H1 (cell line): Measurements from ENCODE around the gene MELTF. TPM values are rescaled to one million over a fixed set of nuclear protein-coding genes. Genes with fewer than 3 reads are reported as not detected.

Source experiments
- CTCF ChIA-PET: fragments of 300-600 bp; sonication (Branson Sonifier 250); formaldehyde crosslinking; loops from one replicate; lab custom pipeline; 2021; ENCODE audit not compliant: partially characterized antibody; lab: Charles Lee
- POLR2A ChIA-PET: fragments of 300-600 bp; sonication (Branson Sonifier 250); formaldehyde crosslinking; loops from one replicate; lab custom pipeline; 2021; ENCODE audit warnings: inconsistent platforms; ENCODE audit not compliant: partially characterized antibody; lab: Charles Lee
- DNase-seq, 2 experiments: peaks; one replicate each; pipeline versions ENCODE4 v3.0.0 to v3.0.0-alpha.2; 2010 to 2022; ENCODE audit warnings: low spot score in 2 of 2, low read depth in 1 of 2, mixed read lengths in 1 of 2
- FAIRE-seq: peaks from 2 replicates; lab custom pipeline; 2011; peaks lifted over from hg19 to GRCh38; lab: Jason Lieb, UNC
- H2AFZ ChIP-seq: 2 replicates; pipeline ENCODE4 v1.8.1; 2012; ENCODE audit warnings: low read length, inconsistent platforms
- H2AK5ac ChIP-seq: 2 replicates; pipeline ENCODE4 v1.6.1; 2013; ENCODE audit warnings: low read depth, low read length
- H2BK120ac ChIP-seq: replicated peaks from 2 replicates; pipeline ENCODE3; 2013; ENCODE audit warnings: low read depth, low read length, inconsistent platforms
- H2BK12ac ChIP-seq: 2 replicates; pipeline ENCODE4 v1.6.1; 2013; ENCODE audit warnings: low read depth, low read length
- H2BK15ac ChIP-seq: 2 replicates; pipeline ENCODE4 v1.6.1; 2013; ENCODE audit warnings: low read length
- H2BK20ac ChIP-seq: 2 replicates; pipeline ENCODE4 v1.6.1; 2013; ENCODE audit warnings: low read length
- H2BK5ac ChIP-seq: 2 replicates; pipeline ENCODE4 v1.6.1; 2013; ENCODE audit warnings: low read depth, low read length
- H3K14ac ChIP-seq: 2 replicates; pipeline ENCODE4 v1.6.1; 2013; ENCODE audit warnings: inconsistent platforms; ENCODE audit not compliant: insufficient read length
- H3K18ac ChIP-seq: 2 replicates; pipeline ENCODE4 v1.6.1; 2013; ENCODE audit warnings: low read length; ENCODE audit errors: extremely low read depth
- H3K23ac ChIP-seq: 2 replicates; pipeline ENCODE4 v1.6.1; 2013; ENCODE audit warnings: inconsistent platforms; ENCODE audit not compliant: insufficient read length
- H3K23me2 ChIP-seq: 2 replicates; pipeline ENCODE4 v1.6.1; 2013; ENCODE audit warnings: low read depth, low read length
- H3K27ac ChIP-seq: 2 replicates; pipeline ENCODE4 v1.6.1; 2011; ENCODE audit warnings: low read depth, low read length, inconsistent platforms
- H3K27me3 ChIP-seq, 4 experiments: replicated peaks in 1 of 4; 1 replicate in 1 of 4; 2 replicates in 3 of 4; pipeline versions ENCODE4 v1.6.1 to v1.8.1; 2011 to 2013; ENCODE audit warnings: low read length in 3 of 4, mild to moderate bottlenecking in 3 of 4, inconsistent platforms in 2 of 4, mixed read lengths in 2 of 4, moderate library complexity in 1 of 4; ENCODE audit not compliant: control insufficient read depth in 3 of 4, insufficient read depth in 3 of 4; ENCODE audit errors: extremely low read depth in 1 of 4
- H3K36me3 ChIP-seq, 4 experiments: 2 replicates each; pipeline versions ENCODE4 v1.6.1 to v1.8.1; 2011 to 2013; ENCODE audit warnings: mild to moderate bottlenecking in 4 of 4, low read length in 3 of 4, moderate library complexity in 2 of 4, control low read depth in 1 of 4, inconsistent platforms in 1 of 4; ENCODE audit not compliant: insufficient read depth in 4 of 4, control insufficient read depth in 2 of 4
- H3K4ac ChIP-seq: replicated peaks from 2 replicates; pipeline ENCODE3; 2013; ENCODE audit warnings: low read length, low read depth, mixed read lengths, inconsistent platforms; ENCODE audit not compliant: insufficient read length
- H3K4me1 ChIP-seq, 4 experiments: replicated peaks in 1 of 4; 1 replicate in 1 of 4; 2 replicates in 3 of 4; pipeline versions ENCODE4 v1.6.1 to v1.8.1; 2011 to 2013; ENCODE audit warnings: low read length in 3 of 4, inconsistent platforms in 2 of 4, mixed read lengths in 1 of 4; ENCODE audit not compliant: insufficient read depth in 4 of 4, control insufficient read depth in 3 of 4
- H3K4me2 ChIP-seq, 2 experiments: 2 replicates each; pipeline versions ENCODE4 v1.6.1 to v1.8.1; 2011 to 2013; ENCODE audit warnings: low read depth in 2 of 2, low read length in 2 of 2, control low read depth in 1 of 2, inconsistent platforms in 1 of 2, mild to moderate bottlenecking in 1 of 2; ENCODE audit not compliant: insufficient read depth in 1 of 2
- H3K4me3 ChIP-seq, 4 experiments: fragments of 200-600, 300-600 bp in 1 of 4; sonication (generic), shearing (Covaris generic), sonication (Bioruptor Twin) in 1 of 4; 2 replicates each; pipeline versions ENCODE4 v1.5.1 to v1.8.1; 2011 to 2016; ENCODE audit warnings: low read length in 4 of 4, low read depth in 3 of 4, control low read depth in 2 of 4, inconsistent platforms in 2 of 4, mild to moderate bottlenecking in 2 of 4, mixed read lengths in 1 of 4, moderate library complexity in 1 of 4; ENCODE audit not compliant: insufficient read depth in 2 of 4; ENCODE audit errors: extremely low read depth in 1 of 4
- H3K56ac ChIP-seq: replicated peaks from 2 replicates; pipeline ENCODE3; 2013; ENCODE audit warnings: low read depth, mild to moderate bottlenecking, mixed read lengths, low read length, inconsistent platforms; ENCODE audit not compliant: insufficient read length
- H3K79me1 ChIP-seq: 2 replicates; pipeline ENCODE4 v1.6.1; 2013; ENCODE audit warnings: low read depth, low read length, control low read depth
- H3K79me2 ChIP-seq, 2 experiments: 2 replicates each; pipeline versions ENCODE4 v1.6.1 to v1.8.1; 2012 to 2013; ENCODE audit warnings: low read length in 2 of 2, mild to moderate bottlenecking in 2 of 2, inconsistent platforms in 1 of 2; ENCODE audit not compliant: insufficient read depth in 2 of 2, control insufficient read depth in 1 of 2
- H3K9ac ChIP-seq, 4 experiments: replicated peaks in 1 of 4; 1 replicate in 1 of 4; 2 replicates in 3 of 4; pipeline versions ENCODE4 v1.6.1 to v1.8.1; 2011 to 2013; ENCODE audit warnings: low read depth in 3 of 4, low read length in 3 of 4, control low read depth in 2 of 4, mild to moderate bottlenecking in 2 of 4, moderate library complexity in 2 of 4, inconsistent platforms in 1 of 4; ENCODE audit errors: extremely low read depth in 1 of 4
- H3K9me3 ChIP-seq, 2 experiments: 2 replicates each; pipeline versions ENCODE4 v1.6.1 to v1.8.1; 2012 to 2013; ENCODE audit warnings: mild to moderate bottlenecking in 2 of 2, moderate library complexity in 2 of 2, control low read depth in 1 of 2, inconsistent platforms in 1 of 2, low read depth in 1 of 2, low read length in 1 of 2, mixed read lengths in 1 of 2; ENCODE audit not compliant: insufficient read depth in 2 of 2
- H4K20me1 ChIP-seq, 2 experiments: replicated peaks in 1 of 2; 2 replicates each; pipeline versions ENCODE3 to v1.8.1; 2011 to 2013; ENCODE audit warnings: inconsistent platforms in 2 of 2, low read length in 2 of 2, mild to moderate bottlenecking in 1 of 2; ENCODE audit not compliant: insufficient read depth in 2 of 2, control insufficient read depth in 1 of 2
- H4K5ac ChIP-seq: 2 replicates; pipeline ENCODE4 v1.6.1; 2013; ENCODE audit warnings: low read length, low read depth, mixed read lengths, inconsistent platforms; ENCODE audit not compliant: insufficient read length
- H4K8ac ChIP-seq: 2 replicates; pipeline ENCODE4 v1.8.0; 2013; ENCODE audit warnings: mild to moderate bottlenecking, moderate library complexity, low read length, inconsistent platforms; ENCODE audit not compliant: insufficient read depth; ENCODE audit errors: extremely low read depth
- H4K91ac ChIP-seq: replicated peaks from 2 replicates; pipeline ENCODE3; 2013; ENCODE audit warnings: low read length, mixed read lengths, inconsistent platforms; ENCODE audit not compliant: insufficient read length
- BRCA1 ChIP-seq: IDR thresholded peaks from 2 replicates; pipeline ENCODE4 v1.6.1; 2012; ENCODE audit warnings: low read depth, low read length, improper control_type of control experiment
- CBX8 ChIP-seq: fragments of 300-800, 300-1000 bp; sonication (generic); IDR thresholded peaks from 2 replicates; pipeline ENCODE4 v1.7.1; 2016; ENCODE audit warnings: low read depth, low read length, borderline replicate concordance
- E2F6 ChIP-seq: IDR thresholded peaks from 2 replicates; pipeline ENCODE4 v1.6.1; 2012; ENCODE audit warnings: inconsistent platforms
- SUZ12 ChIP-seq: fragments of 200-600 bp; sonication (generic); IDR thresholded peaks from 2 replicates; pipeline ENCODE4 v1.6.1; 2012; ENCODE audit warnings: mild to moderate bottlenecking, inconsistent platforms, low read length, moderate library complexity, mixed read lengths
- TCF12 ChIP-seq: IDR thresholded peaks from 2 replicates; pipeline ENCODE4 v1.6.1; 2011; ENCODE audit warnings: low read depth, mild to moderate bottlenecking, low read length
- TEAD4 ChIP-seq: IDR thresholded peaks from 2 replicates; pipeline ENCODE4 v1.6.1; 2012; ENCODE audit warnings: low read depth, low read length, inconsistent platforms, mixed read lengths
- WGBS, 2 experiments: shearing (Covaris generic) in 1 of 2; methylation state at CpG; one replicate each; pipeline versions ENCODE4 v1.1.6 to v1.1.7; 2013 to 2015; ENCODE audit warnings: low lambda C conversion rate in 2 of 2, mixed read lengths in 2 of 2, inconsistent platforms in 1 of 2, low coverage in 1 of 2, missing lambda C conversion rate in 1 of 2; ENCODE audit not compliant: insufficient replicate concordance in 2 of 2, insufficient coverage in 1 of 2, insufficient read length in 1 of 2; ENCODE audit errors: extremely low coverage in 1 of 2, missing lambda C conversion rate in 1 of 2; 5-methylcytosine and 5-hydroxymethylcytosine counted together
- polyA plus RNA-seq, 7 experiments: library from polyadenylated mRNA; depleted of rRNA in 3 of 7; stranded (reverse) in 5 of 7; unstranded in 2 of 7; fragments of >200 nt in 5 of 7; fragments of 200-250 nt in 2 of 7; gene quantifications; 1 replicate in 5 of 7; 2 replicates in 1 of 7; 4 replicates in 1 of 7; pipeline versions ENCODE4 v1.2.1 to v1.2.3, GENCODE V29; 2011 to 2013; ENCODE audit warnings: missing spikeins in 2 of 7, mixed read lengths in 2 of 7
- total RNA-seq: library from RNA; stranded (reverse); fragmentation: NEBNext Ultra II Directional; extraction: Animal tissue kit (Norgen Biotek cat#: 25700); gene quantifications from 2 replicates; pipeline ENCODE4 v1.2.1, GENCODE V29; 2021

MELTF gene
- total and polyA plus RNA-seq, 2 of the 8 experiments (the other 6 are each of a cell fraction or from before 2014, with no cell fraction given), result 1.7 to 3.5 TPM

- Histone ChIP-seq H3K4me2 (no peak overlapping the region), H3K18ac (no peak overlapping the region), H2BK120ac (no peak overlapping the region), H3K56ac (no peak overlapping the region), H2AFZ (no peak overlapping the region), H2AK5ac (no peak overlapping the region), H3K23ac (no peak overlapping the region), H2BK20ac (no peak overlapping the region), H3K79me2 (no peaks in the 10 kb centered on the region), H3K4me1 (peaks cover 3 to 10% (median 6%) of the 10 kb centered on the region in 4 experiments), H3K79me1 (no peaks in the 10 kb centered on the region), H3K27me3 (peaks cover 0 to 17% (median 14%) of the 10 kb centered on the region in 4 experiments; a peak in 6 of 7 replicates), H2BK5ac (no peak overlapping the region), H3K9ac (no peak overlapping the region; a peak in 1 of 7 replicates), H2BK15ac (no peak overlapping the region), H4K5ac (no peak overlapping the region), H3K27ac (no peak overlapping the region), H3K23me2 (peaks cover 4% of the 10 kb centered on the region), H4K20me1 (no peaks in the 10 kb centered on the region), H4K8ac (no peak overlapping the region), H3K14ac (no peak overlapping the region), H3K36me3 (no peaks in the 10 kb centered on the region), H3K4ac (no peak overlapping the region), H2BK12ac (no peak overlapping the region), H4K91ac (no peak overlapping the region), H3K9me3 (no peaks in the 10 kb centered on the region), H3K4me3 (no peak overlapping the region)
- TF ChIP-seq BRCA1 (no peak), SUZ12 (no peak), TEAD4 (no peak), TCF12 (no peak), E2F6 (no peak), CBX8 (no peak)
- WGBS, 2 experiments, result 88% methylated on average over 25 of the region's 27 CpGs; no CpG with 5 or more reads in 1 of the 2 experiments
- ChIA-PET POLR2A (no interaction called here), CTCF (interaction anchor here (1.0 to 19.7 kb wide), 4 partner anchors 10 to 29 kb away, joined by 3 to 245 read pairs (median 4); partner anchors contain the start of gene MELTF)
- FAIRE-seq, result no peak
- no peak for DNase-seq
Measured at GRCh38 chr3:197008436-197009209, 21.0 kb downstream of the MELTF start.
